GM19240 (cell line): ENCODE results near the gene C1orf122.

Experiments
- DNase-seq: peaks from one replicate; pipeline ENCODE4 v3.0.0; 2011; ENCODE audit warnings: low spot score; ENCODE audit not compliant: insufficient read length

Gene C1orf122

DNA sequence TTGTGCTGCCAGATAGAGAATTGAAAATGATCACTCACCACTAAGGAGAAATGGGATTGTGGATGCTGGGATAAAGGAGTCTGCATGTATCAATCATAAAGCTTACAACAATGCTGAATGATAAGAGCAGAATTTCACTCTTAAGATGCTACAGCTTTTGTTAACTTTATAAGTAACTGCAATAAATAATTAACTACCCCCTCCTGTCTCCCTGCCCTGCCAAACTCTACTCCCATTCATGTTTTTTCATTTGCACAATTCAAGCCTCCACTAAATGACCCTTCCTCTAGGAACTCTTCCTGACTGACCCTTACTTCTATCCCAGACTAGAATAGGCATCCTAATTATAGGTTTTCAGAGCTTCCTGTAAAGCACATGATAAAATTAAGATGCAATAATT, 36.9 kb downstream of the C1orf122 start:
- DNase-seq: no peak

DNA sequence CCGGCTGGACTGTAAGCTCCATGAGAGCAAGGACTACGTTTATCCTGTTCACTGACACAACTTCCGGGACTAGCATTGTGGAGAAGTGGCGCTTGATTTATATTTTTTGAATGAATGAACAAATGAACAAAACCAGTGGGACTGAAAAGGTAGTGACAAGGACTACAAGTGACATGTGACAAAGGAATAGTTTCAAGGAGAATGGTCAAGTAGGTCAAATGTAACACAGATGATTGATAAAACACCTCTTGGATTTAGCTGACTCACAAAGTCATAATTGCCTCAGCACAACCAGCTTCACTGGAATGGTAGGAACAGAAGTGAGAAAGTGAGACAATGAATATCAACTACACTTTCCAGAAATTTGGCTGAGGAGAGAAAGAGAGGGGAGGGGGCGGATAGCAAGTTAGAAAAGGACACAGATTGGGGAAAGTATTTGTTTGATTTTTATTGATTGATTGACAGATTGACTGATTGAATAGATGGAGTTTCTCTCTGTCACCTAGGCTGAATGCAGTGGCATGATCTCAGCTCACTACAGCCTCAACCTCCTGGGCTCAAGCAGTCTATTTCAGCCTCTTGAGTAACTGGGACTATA, 37.6 kb downstream of the C1orf122 start:
- DNase-seq: no peak

DNA sequence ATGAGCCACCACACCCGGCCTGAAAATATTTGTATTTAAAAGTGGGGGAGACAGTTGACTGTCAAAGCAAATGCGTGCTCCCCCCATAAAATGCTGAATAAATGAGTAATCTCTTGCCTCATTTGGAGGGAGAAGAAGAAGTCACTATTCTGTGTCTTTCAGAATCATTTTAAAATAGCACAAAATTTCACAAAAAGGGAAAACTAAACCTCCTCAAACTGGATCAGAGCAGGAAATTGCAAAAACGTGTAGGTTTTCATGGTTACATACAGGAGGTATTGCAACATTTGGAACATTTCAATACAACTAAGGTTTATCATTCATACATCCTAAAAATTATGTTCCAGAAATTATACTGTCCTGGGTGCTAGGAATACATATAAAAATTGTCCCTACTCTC, 38.2 kb downstream of the C1orf122 start:
- no peak for DNase-seq

DNA sequence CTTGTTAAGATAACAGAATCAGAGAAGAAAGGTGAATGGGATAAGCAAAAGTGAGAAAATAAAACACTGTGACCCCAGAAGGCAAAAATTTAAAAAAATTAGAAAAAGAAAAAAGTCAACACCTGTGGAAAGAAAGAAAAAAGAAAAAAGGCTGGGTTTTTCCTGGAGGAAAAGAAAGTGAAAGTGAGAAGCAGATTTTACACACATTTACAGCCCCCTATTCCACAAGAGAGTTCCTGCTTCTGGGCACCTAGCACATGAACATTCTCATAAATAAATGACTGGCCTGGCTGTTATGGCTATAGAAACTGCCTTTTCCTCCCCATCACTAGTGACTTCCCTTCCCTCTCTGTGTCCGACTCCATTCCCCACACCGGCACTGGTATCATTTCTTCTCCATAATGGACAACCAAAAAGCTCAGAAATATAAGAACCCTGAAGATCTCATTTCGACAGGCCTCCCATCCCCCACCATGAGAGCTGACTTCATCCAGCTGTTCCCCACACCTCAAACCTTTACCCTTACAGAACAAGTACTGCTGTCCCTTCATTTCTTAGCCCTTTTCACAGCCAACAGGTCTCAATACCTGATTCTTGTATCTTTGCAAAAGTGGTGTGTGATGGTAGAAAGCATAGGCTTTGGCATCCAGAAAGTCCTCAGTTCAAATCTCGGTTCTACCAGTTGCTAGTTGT, 39.2 kb downstream of the C1orf122 start:
- no peak for DNase-seq

DNA sequence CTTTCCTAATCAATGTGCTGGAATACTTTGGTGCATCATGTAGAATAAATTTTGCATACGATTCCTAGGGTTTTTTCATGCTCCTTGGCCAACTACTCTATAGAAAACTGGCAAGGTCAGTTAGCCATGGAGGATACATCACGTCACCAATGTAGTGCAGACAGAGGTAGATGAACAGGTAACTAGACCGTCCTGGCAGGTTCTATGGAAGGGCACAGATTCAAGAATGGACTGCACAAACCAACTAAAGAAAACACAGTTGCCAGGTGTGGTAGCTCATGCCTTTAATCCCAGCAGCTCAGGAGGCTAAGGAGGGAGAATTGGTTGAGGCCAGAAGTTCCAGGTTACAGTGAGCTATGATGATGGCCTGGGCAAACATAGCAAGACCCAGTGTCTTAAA, 41.9 kb downstream of the C1orf122 start:
- no peak for DNase-seq

DNA sequence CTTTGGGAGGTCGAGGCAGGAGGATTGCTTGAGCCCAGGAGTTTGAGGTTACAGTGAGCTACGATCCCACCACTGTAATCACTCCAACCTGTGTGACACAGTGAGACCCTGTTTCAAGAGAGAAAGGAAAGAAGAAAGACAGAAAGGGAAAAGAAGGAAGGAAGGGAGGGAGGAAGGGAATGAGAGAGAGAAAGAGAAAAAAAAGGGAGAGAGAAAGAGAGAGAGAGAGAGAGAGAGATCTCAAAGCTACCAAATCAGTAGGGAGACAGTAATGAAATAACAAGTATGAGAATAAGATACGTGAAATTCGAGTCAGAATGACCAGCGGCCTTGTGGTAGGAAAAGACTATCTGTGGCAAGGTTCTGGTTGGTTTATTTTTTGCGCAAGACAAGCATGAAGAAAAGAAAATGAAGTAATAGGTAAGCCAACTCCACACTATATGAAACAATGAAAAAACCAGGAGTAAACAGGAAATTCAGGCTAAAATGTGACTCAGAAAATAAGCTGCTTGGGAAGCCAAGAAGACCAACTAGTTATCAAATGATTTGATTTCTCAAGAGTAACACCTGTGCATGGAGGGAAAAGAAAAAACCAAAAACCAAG, 42.9 kb downstream of the C1orf122 start:
- no peak for DNase-seq

DNA sequence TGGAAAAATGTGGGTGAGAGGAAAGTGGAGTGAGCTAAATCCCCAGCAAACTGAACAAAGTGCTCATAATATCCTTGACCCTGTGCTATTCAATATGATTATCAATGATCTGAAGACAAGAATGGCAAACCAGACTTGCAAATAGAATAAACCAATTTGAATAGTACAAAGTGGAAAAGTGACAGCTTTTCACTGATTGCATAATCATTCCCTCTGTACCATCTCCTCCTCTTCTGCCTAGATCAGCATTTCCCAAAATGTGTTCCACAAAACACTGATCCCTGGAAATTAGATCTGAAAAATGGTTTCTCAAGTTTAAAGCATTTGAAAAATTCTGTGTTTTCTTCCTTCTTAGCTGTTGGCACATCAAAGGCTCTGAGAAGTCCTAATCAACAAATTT, 43.7 kb downstream of the C1orf122 start:
- DNase-seq: no peak

DNA sequence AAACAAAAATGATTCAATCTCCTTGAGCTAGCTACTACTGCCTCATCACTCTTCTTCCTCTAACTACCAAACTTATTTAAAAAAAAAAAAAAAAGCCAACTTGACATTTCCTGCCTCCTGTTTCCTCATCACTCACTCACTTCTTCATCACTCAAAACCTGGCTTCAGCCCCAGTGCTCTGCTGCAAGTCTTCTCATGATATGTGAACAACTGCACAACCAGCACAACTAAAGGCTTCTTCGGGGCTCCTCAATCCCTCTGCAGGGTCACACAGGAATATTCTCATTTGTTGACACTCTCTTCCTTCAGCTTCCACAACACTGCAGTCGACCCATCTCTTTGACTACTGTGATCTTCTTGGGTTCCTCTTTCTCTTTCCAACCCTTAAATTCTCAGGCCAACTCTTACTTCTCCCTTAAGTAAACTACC, 44.2 kb downstream of the C1orf122 start:
- no peak for DNase-seq

DNA sequence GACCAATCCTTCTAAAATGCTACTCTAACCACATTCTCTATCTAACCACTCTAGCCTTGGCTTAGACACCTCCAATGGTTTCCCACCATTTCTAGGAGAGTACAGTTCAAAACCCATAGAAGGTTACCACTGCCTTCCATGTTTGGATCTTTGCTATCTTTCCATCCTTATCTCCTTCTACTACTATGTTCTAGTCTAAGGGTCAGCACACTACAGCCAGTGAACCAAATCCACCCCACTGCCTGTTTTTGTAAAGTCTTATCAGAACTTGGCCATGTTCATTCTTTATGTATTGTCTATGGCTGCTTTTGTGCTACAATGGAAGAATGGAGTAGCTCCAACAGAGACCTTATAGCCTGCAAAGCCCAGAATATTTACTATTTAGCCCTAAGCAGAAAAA, 45.6 kb downstream of the C1orf122 start:
- no peak for DNase-seq

DNA sequence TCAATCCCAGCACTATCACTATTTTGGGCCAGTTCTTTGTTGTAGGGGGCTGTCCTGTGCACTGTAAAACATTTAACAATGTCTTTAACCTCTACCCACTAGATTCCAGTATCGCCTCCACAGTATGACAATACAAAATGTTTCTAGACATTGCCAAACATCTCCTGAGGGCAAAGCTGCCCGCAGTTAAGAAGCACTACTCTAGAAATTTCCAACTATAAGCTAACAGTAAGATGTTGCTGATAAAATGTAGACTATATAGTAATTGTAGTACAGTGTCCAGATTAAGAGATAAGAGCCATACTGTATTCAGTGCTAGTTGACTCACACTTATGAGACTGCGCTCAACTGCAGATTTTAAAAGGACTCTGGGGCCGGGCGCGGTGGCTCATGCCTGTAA, 46.8 kb downstream of the C1orf122 start:
- no peak for DNase-seq
